Measurements from ENCODE around the gene ACVR2B. TPM values are rescaled to one million over a fixed set of nuclear protein-coding genes. Genes with fewer than 3 reads are reported as not detected.
A peak's percentile ranks its signal among the peaks of the same experiment; 100 is the strongest.

Gene ACVR2B
- total and polyA plus RNA-seq, 2 of the 13 experiments (the other 11 are each of a cell fraction or from before 2014, with no cell fraction given) = 10.0 to 12.7 TPM

GRCh38 chr3:38454178-38454883 lies 641 bp downstream of the ACVR2B start (continued):
- no peak for TF ChIP-seq ZHX2 (IDR thresholded peaks at IDR 0.05; ENCODE audit: low read depth)
- peak; percentile 49; the same call in 1 of the 2 replicates for TF ChIP-seq ZHX2 (CRISPR knock-in tag; IDR thresholded peaks at IDR 0.05; ENCODE audit: borderline replicate concordance)
- no peak for TF ChIP-seq HOXA3 (CRISPR knock-in tag; IDR thresholded peaks at IDR 0.05)
- 0 out of 2 replicates have a peak, but pooled peaks have one; percentile 9 for TF ChIP-seq ARID2 (CRISPR knock-in tag; IDR thresholded peaks at IDR 0.05; ENCODE audit: borderline replicate concordance)
- TF ChIP-seq HNF4G (IDR thresholded peaks at IDR 0.05; ENCODE audit: borderline replicate concordance, low read depth, low read length) = no peak
- peak; percentile 19; the same call in 1 of the 2 replicates for TF ChIP-seq HNF4G (CRISPR knock-in tag; IDR thresholded peaks at IDR 0.05; ENCODE audit: borderline replicate concordance, low read depth)
- peak; percentile 68; the same call in 1 of the 2 replicates for TF ChIP-seq ZNF572 (CRISPR knock-in tag; IDR thresholded peaks at IDR 0.05)
- peak; percentile 66 for TF ChIP-seq ZNF563 (CRISPR knock-in tag; IDR thresholded peaks at IDR 0.05)
- 0 out of 2 replicates have a peak, but pooled peaks have one; percentile 11 for TF ChIP-seq FOXA3 (CRISPR knock-in tag; IDR thresholded peaks at IDR 0.05)
- peak; percentile 4; the same call in 1 of the 2 replicates for TF ChIP-seq ZMAT3 (CRISPR knock-in tag; conservative IDR thresholded peaks at IDR 0.05)
- no peak for TF ChIP-seq SCMH1 (CRISPR knock-in tag; IDR thresholded peaks at IDR 0.05; ENCODE audit: borderline replicate concordance)
- 0 out of 2 replicates have a peak, but pooled peaks have one; percentile 15 for TF ChIP-seq SP5 (CRISPR knock-in tag; IDR thresholded peaks at IDR 0.05; ENCODE audit: borderline replicate concordance, low read depth)
- TF ChIP-seq ZXDC (CRISPR knock-in tag; IDR thresholded peaks at IDR 0.05) = 0 out of 2 replicates have a peak, but pooled peaks have one; percentile 34
- TF ChIP-seq FOXC1 (CRISPR knock-in tag; IDR thresholded peaks at IDR 0.05; ENCODE audit: borderline replicate concordance) = no peak
- TF ChIP-seq TFDP1 (CRISPR knock-in tag; IDR thresholded peaks at IDR 0.05; ENCODE audit: borderline replicate concordance) = peak; percentile 40; the same call in 1 of the 2 replicates
- no peak for TF ChIP-seq DR1 (CRISPR knock-in tag; IDR thresholded peaks at IDR 0.05)
- TF ChIP-seq ZFP37 (CRISPR knock-in tag; IDR thresholded peaks at IDR 0.05; ENCODE audit: borderline replicate concordance) = no peak; the same call in 1 of the 2 replicates
- TF ChIP-seq MXI1 (IDR thresholded peaks at IDR 0.05; ENCODE audit: borderline replicate concordance, low read depth, low read length) = no peak; the same call in 2 of the 3 replicates
- 0 out of 2 replicates have a peak, but pooled peaks have one; percentile 22 for TF ChIP-seq ZNF343 (CRISPR knock-in tag; IDR thresholded peaks at IDR 0.05)
- no peak for TF ChIP-seq ZMYM3 (CRISPR knock-in tag; IDR thresholded peaks at IDR 0.05)

Measured in HepG2 (cell line).